Left lung (tissue), 10 donors: Measurements from ENCODE around the gene BMERB1. TPM values are rescaled to one million over a fixed set of nuclear protein-coding genes. Genes with fewer than 3 reads are reported as not detected.

ENCODE experiments used
- ATAC-seq: fragments of 200-7000 bp; cut with Tn5 transposase; one replicate; pipeline ENCODE4 v1.9.1; 2020; ENCODE audit warnings: moderate library complexity
- DNase-seq, 4 donors: peaks; one replicate each; pipeline ENCODE4 v3.0.0-alpha.2; 2013 to 2020
- H3K27ac ChIP-seq, 2 donors: fragments of 200-600 bp; sonication (generic) in 1 of 2; one replicate each; pipeline versions ENCODE4 v1.5.0 to v1.8.0; 2020 to 2021
- H3K27me3 ChIP-seq, 2 donors: fragments of 200-600 bp; sonication (generic) in 1 of 2; one replicate each; pipeline versions ENCODE4 v1.5.0 to v1.8.0; 2020 to 2021
- H3K36me3 ChIP-seq, 2 donors: fragments of 200-600 bp; sonication (generic) in 1 of 2; one replicate each; pipeline versions ENCODE4 v1.5.0 to v1.8.0; 2020 to 2021
- H3K4me1 ChIP-seq, 2 donors: fragments of 200-600 bp; one replicate each; pipeline ENCODE4 v1.8.0; 2021
- H3K4me3 ChIP-seq, 2 donors: fragments of 200-600 bp; sonication (generic) in 1 of 2; one replicate each; pipeline versions ENCODE4 v1.5.0 to v1.8.0; 2020 to 2021; ENCODE audit warnings: mild to moderate bottlenecking in 1 of 2
- H3K9me3 ChIP-seq, 2 donors: fragments of 200-600 bp; sonication (generic) in 1 of 2; one replicate each; pipeline versions ENCODE4 v1.5.0 to v1.8.0; 2020 to 2021
- intact Hi-C, 2 donors: fragments of 100-400 bp; cut with DNase I; formaldehyde crosslinking; loops; one replicate each; pipeline versions ENCODE4 v1.11.2 to v1.14.2; 2022
- polyA plus RNA-seq, 6 donors: library from polyadenylated mRNA; unstranded; fragments of 120-200 nt; gene quantifications; one replicate each; pipeline ENCODE4 v1.2.1, GENCODE V29; 2013; ENCODE audit not compliant: insufficient read length in 6 of 6
- total RNA-seq, 2 donors: library from RNA; stranded (reverse); fragmentation: NEBNext Ultra II Directional; extraction: Animal tissue kit (Norgen Biotek cat#: 25700); gene quantifications; one replicate each; pipeline ENCODE4 v1.2.1, GENCODE V29; 2021
- TF ChIP-seq, protein P1 (sequence below), 2 donors: fragments of 200-600 bp; sonication (generic) in 1 of 2; IDR thresholded peaks; one replicate each; pipeline versions ENCODE4 v1.5.0 to v1.8.0; 2021; ENCODE audit warnings: antibody characterized with exemption in 2 of 2
- donor health status: DM: no; HTN: yes; CAD: no.
- donor health status: DM: no; HTN: no; CAD: no.

Gene BMERB1
- total and polyA plus RNA-seq, 8 donors, result 12.0 to 45.8 (median 38.4) TPM

DNA sequence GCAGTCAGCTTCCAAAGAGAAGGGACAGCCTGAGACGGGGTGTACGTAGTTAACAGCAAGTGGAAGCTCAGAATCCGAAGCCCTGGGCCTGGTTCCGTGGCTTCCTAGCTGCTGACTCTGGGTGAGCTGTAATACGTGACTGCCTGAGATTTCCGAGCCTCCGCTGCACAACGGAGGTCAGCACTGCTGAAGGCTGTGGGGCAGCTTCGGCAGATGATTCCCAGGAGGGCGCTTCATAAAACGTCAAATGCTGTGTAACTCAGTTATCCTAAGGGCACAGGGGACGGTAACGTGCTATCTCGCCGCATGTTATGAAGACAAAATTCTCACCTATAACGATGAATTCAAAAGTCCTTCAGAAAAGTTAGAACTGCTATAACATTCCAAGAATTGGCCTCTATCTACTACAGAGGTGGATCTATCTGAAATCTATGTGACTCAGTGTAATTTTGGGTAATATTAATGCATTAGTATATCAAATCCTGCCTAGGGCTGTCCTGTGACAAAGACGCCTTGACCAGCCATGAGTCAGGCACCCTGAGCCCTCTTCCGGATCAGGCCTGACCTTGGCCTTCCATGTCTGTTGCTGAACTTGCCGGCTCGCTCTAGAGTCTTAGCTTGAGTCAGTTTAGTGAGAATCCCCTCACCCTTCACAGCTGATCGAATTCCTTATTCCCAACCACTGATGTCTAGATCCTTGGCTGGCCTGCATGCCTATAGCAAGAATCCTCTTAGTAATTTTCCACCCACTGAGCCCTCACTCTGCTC lies 165.1 kb downstream of the BMERB1 start:
- peaks cover 4 to 93% of the 10 kb centered on the region in 2 donors for H3K36me3 ChIP-seq
- no peak overlapping the region for H3K27ac ChIP-seq
- no peaks in the 10 kb centered on the region for H3K27me3 ChIP-seq
- no peaks in the 10 kb centered on the region for H3K9me3 ChIP-seq
- H3K4me3 ChIP-seq, result no peak overlapping the region
- intact Hi-C loops, result no loop called here
- TF ChIP-seq, protein P1, sequence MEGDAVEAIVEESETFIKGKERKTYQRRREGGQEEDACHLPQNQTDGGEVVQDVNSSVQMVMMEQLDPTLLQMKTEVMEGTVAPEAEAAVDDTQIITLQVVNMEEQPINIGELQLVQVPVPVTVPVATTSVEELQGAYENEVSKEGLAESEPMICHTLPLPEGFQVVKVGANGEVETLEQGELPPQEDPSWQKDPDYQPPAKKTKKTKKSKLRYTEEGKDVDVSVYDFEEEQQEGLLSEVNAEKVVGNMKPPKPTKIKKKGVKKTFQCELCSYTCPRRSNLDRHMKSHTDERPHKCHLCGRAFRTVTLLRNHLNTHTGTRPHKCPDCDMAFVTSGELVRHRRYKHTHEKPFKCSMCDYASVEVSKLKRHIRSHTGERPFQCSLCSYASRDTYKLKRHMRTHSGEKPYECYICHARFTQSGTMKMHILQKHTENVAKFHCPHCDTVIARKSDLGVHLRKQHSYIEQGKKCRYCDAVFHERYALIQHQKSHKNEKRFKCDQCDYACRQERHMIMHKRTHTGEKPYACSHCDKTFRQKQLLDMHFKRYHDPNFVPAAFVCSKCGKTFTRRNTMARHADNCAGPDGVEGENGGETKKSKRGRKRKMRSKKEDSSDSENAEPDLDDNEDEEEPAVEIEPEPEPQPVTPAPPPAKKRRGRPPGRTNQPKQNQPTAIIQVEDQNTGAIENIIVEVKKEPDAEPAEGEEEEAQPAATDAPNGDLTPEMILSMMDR (IDR thresholded peaks at IDR 0.05), result no peak
- no peak for ATAC-seq
- DNase-seq, result no peak
- peaks cover 0 to 9% of the 10 kb centered on the region in 2 donors for H3K4me1 ChIP-seq

- Histone ChIP-seq H3K4me1 (no peaks in the 10 kb centered on the region), H3K9me3 (no peaks in the 10 kb centered on the region), H3K4me3 (no peak overlapping the region), H3K36me3 (peaks cover 4 to 98% of the 10 kb centered on the region in 2 donors), H3K27ac (no peak overlapping the region), H3K27me3 (no peaks in the 10 kb centered on the region)
- TF ChIP-seq, protein P1 (IDR thresholded peaks at IDR 0.05), result no peak
- peak in 1 of 4 donors; percentile 40 for DNase-seq
- ATAC-seq, result peak; percentile 90
- intact Hi-C loops, result no loop called here
These were observed 167.0 kb downstream of the BMERB1 start for GRCh38 chr16:15601212-15601879.

GRCh38 chr16:15602285-15603044 lies 168.1 kb downstream of the BMERB1 start:
- ATAC-seq (no peak), DNase-seq (no peak)
- Histone ChIP-seq H3K27me3 (no peaks in the 10 kb centered on the region), H3K9me3 (no peaks in the 10 kb centered on the region), H3K4me3 (no peak overlapping the region), H3K27ac (no peak overlapping the region), H3K4me1 (peaks cover 0 to 11% of the 10 kb centered on the region in 2 donors), H3K36me3 (peaks cover 4 to 98% of the 10 kb centered on the region in 2 donors)
- intact Hi-C loops, result no loop called here
- TF ChIP-seq, protein P1 (IDR thresholded peaks at IDR 0.05), result no peak

GRCh38 chr16:15604460-15605440 lies 170.4 kb downstream of the BMERB1 start:
- intact Hi-C loops, result no loop called here
- H3K27ac ChIP-seq, result no peak overlapping the region

More at GRCh38 chr16:15604460-15605440, 170.4 kb downstream of the BMERB1 start:
- DNase-seq (peak in 1 of 4 donors; percentile 20), ATAC-seq (no peak)
- TF ChIP-seq, protein P1 (IDR thresholded peaks at IDR 0.05), result no peak
- Histone ChIP-seq H3K9me3 (no peaks in the 10 kb centered on the region), H3K4me3 (no peak overlapping the region), H3K27me3 (no peaks in the 10 kb centered on the region), H3K36me3 (peaks cover 4 to 98% of the 10 kb centered on the region in 2 donors), H3K4me1 (peaks cover 0 to 16% of the 10 kb centered on the region in 2 donors)
